Omental fat pad (tissue), 4 donors: ENCODE data around the gene FRMPD3. TPM values are rescaled to one million over a fixed set of nuclear protein-coding genes. Genes with fewer than 3 reads are reported as not detected.

Experiments used
- ATAC-seq: fragments of 150-250 bp; one replicate; pipeline ENCODE4 v1.9.1; 2016; ENCODE audit warnings: mild to moderate bottlenecking, moderate library complexity; ENCODE audit not compliant: low FRiP score
- DNase-seq: peaks from one replicate; pipeline ENCODE4 v3.0.0-alpha.2; 2019; ENCODE audit warnings: low spot score
- CTCF ChIP-seq, 3 donors: fragments of 450-650 bp; IDR thresholded peaks; one replicate each; pipeline ENCODE4 v1.5.1; 2016 to 2017; ENCODE audit warnings: antibody characterized with exemption in 3 of 3, mild to moderate bottlenecking in 3 of 3, moderate library complexity in 2 of 3
- total RNA-seq, 4 donors: library from RNA; depleted of rRNA; stranded (reverse); fragments of >200 nt; gene quantifications; one replicate each; pipeline ENCODE4 v1.1.0, GENCODE V29; 2016

FRMPD3 gene
- total RNA-seq, 4 donors from 2014 or later: 0.09 TPM; not detected in 3

DNA sequence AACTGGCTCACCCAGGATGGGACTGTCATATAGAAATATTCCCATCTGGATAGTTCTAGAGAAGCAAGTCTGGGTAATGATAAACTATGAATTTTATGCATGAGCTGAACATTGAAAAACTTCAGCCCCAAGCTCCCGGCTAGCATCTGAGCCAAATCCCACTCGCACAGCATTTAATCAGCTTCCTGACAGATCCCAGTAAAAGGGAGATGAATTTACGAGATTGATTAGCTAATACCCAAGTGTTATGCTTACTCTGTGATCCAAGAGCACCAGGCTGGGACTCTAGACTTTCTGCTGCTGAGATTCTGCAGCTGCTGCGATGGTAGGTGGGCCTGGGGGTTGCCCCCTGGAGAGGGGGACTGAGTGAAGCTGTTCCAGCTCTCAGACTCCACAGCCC lies 28.0 kb downstream of the FRMPD3 start:
- ATAC-seq (no peak), DNase-seq (no peak)
- no peak for TF ChIP-seq CTCF (IDR thresholded peaks at IDR 0.05)

GRCh38 chrX:107480272-107480671 lies 30.8 kb downstream of the FRMPD3 start:
- ATAC-seq: no peak
- TF ChIP-seq CTCF (IDR thresholded peaks at IDR 0.05): no peak

GRCh38 chrX:107482046-107482445 lies 32.6 kb downstream of the FRMPD3 start:
- no peak for TF ChIP-seq CTCF (IDR thresholded peaks at IDR 0.05)
- DNase-seq: no peak
- no peak for ATAC-seq

More at GRCh38 chrX:107480272-107480671, 30.8 kb downstream of the FRMPD3 start:
- no peak for DNase-seq

DNA sequence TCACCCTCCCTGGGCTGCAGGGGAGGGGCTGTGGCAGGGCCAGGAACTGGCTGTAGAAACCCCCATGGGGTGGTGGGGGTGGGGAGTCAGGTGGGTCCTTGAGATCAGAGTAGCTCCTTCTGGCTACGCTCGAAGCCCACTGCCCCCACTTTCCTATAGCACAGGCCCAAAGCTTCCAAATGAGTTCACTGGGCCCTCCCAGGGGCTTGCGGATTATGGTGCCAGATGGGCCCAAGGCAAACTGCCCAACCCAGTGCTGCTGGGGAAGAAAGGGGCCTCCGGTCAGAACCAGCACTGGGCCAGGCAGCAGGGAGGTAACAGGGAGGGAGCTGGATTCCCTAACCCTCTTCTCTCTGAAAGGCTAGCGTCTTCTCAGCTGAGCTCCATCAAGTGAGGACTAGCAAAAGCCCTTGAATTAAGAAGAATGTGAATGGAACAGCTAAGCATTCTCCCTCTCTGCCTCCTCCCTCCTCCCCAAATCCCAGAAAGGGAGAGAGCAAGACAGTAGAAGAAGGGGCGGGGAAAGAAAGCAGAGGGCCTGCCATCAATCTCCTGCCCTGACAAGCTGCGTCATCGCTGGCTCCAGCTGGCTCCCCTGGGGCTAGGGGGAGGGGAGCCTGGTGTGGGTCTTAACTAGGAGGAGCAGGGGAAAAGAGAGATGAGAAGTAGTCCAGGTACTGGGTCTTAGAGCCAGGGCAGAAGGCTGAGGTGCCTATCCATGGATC lies 34.7 kb downstream of the FRMPD3 start:
- DNase-seq (no peak), ATAC-seq (peak; percentile 36)
- TF ChIP-seq CTCF (IDR thresholded peaks at IDR 0.05): no peak

GRCh38 chrX:107485013-107485412 lies 35.6 kb downstream of the FRMPD3 start:
- ATAC-seq (no peak), DNase-seq (no peak)
- TF ChIP-seq CTCF (IDR thresholded peaks at IDR 0.05): no peak

- no peak for DNase-seq
- no peak for TF ChIP-seq CTCF (IDR thresholded peaks at IDR 0.05)
Observed at GRCh38 chrX:107493141-107493540, 43.7 kb downstream of the FRMPD3 start.

DNA sequence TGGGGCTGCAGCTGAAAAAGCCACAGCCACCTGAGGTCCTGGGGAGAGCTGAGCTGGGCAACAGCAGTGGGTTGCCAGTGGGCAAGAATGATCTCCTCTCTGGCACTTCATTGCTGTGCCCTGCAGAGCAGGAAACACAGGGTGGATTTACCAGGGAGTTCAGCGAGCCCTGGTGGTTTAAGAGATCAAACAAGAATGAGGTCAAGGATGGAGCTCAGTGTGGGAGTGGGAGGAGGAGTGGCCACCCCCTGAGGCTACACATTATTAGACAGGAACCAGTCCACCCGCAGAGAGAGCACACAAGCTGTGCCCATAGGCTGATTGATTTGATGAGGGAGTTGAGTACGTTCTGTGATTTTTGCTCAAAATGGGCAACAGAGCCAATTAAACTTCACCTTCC lies 47.3 kb downstream of the FRMPD3 start:
- no peak for DNase-seq
- no peak for TF ChIP-seq CTCF (IDR thresholded peaks at IDR 0.05)
- ATAC-seq: no peak

More at GRCh38 chrX:107493141-107493540, 43.7 kb downstream of the FRMPD3 start:
- no peak for ATAC-seq
